Immature natural killer cell (primary cell): ENCODE results near the gene IFNK. TPM values are rescaled to one million over a fixed set of nuclear protein-coding genes. Genes with fewer than 3 reads are reported as not detected.

Experiments
- DNase-seq, 3 donors: peaks; one replicate each; pipeline ENCODE4 v3.0.0; 2022; ENCODE audit warnings: mixed read lengths in 1 of 3
- H3K27ac Mint-ChIP-seq, 6 donors: one replicate each; pipeline ENCODE4 v1.8.0; 2020; ENCODE audit warnings: mixed read lengths in 6 of 6, mild to moderate bottlenecking in 5 of 6, inconsistent platforms in 4 of 6, moderate library complexity in 3 of 6
- H3K27me3 Mint-ChIP-seq, 3 donors: one replicate each; pipeline ENCODE4 v1.8.0; 2020 to 2021; ENCODE audit warnings: low read depth in 3 of 3, mild to moderate bottlenecking in 3 of 3, mixed read lengths in 3 of 3, moderate library complexity in 3 of 3, inconsistent platforms in 1 of 3
- H3K36me3 Mint-ChIP-seq, 3 donors: one replicate each; pipeline ENCODE4 v1.8.0; 2020; ENCODE audit warnings: mixed read lengths in 3 of 3, inconsistent platforms in 2 of 3, mild to moderate bottlenecking in 2 of 3
- H3K4me1 Mint-ChIP-seq, 2 donors: one replicate each; pipeline ENCODE4 v1.8.0; 2020; ENCODE audit warnings: inconsistent platforms in 2 of 2, mild to moderate bottlenecking in 2 of 2, mixed read lengths in 2 of 2, moderate library complexity in 1 of 2
- H3K4me3 Mint-ChIP-seq, 5 donors: one replicate each; pipeline ENCODE4 v1.8.0; 2020; ENCODE audit warnings: mild to moderate bottlenecking in 5 of 5, mixed read lengths in 5 of 5, inconsistent platforms in 3 of 5, moderate library complexity in 3 of 5
- H3K9me3 Mint-ChIP-seq, 6 donors: one replicate each; pipeline ENCODE4 v1.8.0; 2020; ENCODE audit warnings: mild to moderate bottlenecking in 6 of 6, mixed read lengths in 6 of 6, inconsistent platforms in 4 of 6, moderate library complexity in 3 of 6
- polyA plus RNA-seq, 3 donors: library from polyadenylated mRNA; unstranded; fragments of 300-500 nt; fragmentation: Illumina TruSeq; gene quantifications; one replicate each; pipeline ENCODE4 v1.2.3, GENCODE V29; 2021

The IFNK gene
- polyA plus RNA-seq, 3 donors from 2014 or later = not detected

GRCh38 chr9:27520986-27521385 is 3.1 kb upstream of the IFNK start:
- Mint-ChIP-seq H3K4me3 (no peak overlapping the region), H3K9me3 (no peaks in the 10 kb centered on the region), H3K36me3 (no peaks in the 10 kb centered on the region), H3K27me3 (peaks cover 0 to 7% (median 4%) of the 10 kb centered on the region in 3 donors), H3K27ac (no peak overlapping the region), H3K4me1 (no peaks in the 10 kb centered on the region)
- DNase-seq = no peak

DNA sequence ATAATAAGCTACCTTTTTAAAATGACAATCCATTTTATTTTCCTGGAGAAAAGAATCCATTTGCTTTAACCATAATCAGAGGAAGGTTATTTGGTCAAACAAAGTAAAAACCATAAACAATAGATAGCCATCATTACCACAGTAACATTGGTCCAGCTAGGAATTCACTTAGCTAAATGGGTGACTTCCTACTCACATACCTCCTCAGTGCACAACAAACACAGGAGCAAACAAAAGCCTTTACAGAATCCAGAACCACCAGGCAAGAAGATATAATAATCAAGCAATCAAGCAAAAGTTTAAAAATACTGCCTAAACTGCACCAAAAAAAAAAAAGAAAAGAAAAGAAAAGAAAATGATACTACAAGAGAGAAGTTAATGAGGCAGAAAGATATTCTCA is 949 bp upstream of the IFNK start:
- peaks cover 5 to 7% of the 10 kb centered on the region in 2 donors for H3K4me1 Mint-ChIP-seq
- no peak for DNase-seq
- H3K36me3 Mint-ChIP-seq = no peaks in the 10 kb centered on the region
- H3K27ac Mint-ChIP-seq = no peak overlapping the region
- no peak overlapping the region for H3K4me3 Mint-ChIP-seq
- H3K9me3 Mint-ChIP-seq = no peaks in the 10 kb centered on the region
- H3K27me3 Mint-ChIP-seq = peaks cover 6 to 11% (median 7%) of the 10 kb centered on the region in 3 donors

DNA sequence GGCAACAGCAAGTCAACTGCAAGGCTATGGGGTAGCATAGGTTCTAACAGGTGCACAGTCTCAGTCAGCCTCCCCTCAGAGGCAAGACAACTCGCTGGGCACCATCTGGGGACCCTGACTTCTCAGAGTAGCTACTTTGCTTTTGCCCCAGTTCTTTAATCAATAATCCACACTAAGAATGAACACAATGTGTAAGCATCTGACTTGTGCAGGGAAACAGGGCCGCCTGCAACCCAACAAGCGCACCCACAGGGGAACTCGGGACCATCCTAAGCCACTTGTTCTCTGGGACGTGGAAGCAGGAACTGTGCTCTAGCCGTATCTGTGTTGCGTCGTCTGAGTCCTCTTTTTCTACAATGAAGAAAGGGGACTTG is 3.6 kb downstream of the IFNK start:
- H3K9me3 Mint-ChIP-seq = no peaks in the 10 kb centered on the region
- H3K4me3 Mint-ChIP-seq = peak overlapping the region; percentile 84 to 94 (median 91)
- peaks cover 2 to 9% (median 8%) of the 10 kb centered on the region in 3 donors for H3K27me3 Mint-ChIP-seq
- H3K36me3 Mint-ChIP-seq = no peaks in the 10 kb centered on the region
- no peak for DNase-seq
- peak overlapping the region in 1 of 6 donors; percentile 47 for H3K27ac Mint-ChIP-seq
- peaks cover 16 to 18% of the 10 kb centered on the region in 2 donors for H3K4me1 Mint-ChIP-seq

DNA sequence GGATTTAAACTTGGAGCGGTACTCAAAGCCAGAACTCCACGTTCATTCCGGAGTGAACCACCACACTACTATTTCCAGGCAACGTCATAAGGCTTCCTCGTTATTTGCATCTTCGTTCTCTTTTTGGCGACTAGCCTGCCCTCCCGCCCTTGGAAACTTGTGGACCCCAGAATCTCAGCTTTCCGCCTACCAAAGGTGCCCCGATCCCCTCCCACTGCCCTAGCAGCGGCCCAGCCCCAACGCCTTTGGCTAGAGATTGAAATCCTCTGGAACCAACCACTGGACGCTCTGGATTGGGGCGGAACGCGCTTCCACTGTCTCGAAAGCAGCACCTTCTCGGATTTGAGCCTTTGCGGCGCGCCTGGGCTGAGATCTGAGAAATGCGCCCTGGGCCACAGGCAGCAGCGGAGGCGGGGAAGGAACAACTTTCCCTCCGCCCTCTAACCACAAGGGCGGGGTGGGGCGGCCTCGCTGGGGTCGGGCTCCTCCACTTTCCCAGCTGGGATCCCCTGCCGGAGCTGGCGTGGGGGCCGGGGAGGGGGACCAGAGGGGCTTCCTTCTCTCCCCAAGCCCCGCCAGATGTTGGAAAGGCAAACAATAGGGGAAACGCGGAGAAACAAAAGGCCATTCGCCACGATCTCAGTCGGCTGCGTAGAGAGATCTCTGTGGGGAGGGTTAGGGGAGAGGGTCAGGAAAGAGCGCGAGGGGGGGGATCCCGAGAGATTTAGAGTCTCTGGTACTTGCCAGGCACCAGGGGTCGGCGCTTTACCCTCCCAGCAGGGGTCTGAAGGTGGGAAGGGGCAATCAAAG is 4.2 kb downstream of the IFNK start:
- Mint-ChIP-seq H3K4me3 (peak overlapping the region; percentile 84 to 94 (median 91)), H3K27me3 (peaks cover 2 to 9% (median 9%) of the 10 kb centered on the region in 3 donors), H3K27ac (peak overlapping the region in 3 of 6 donors; percentile 12 to 64 (median 47)), H3K36me3 (no peaks in the 10 kb centered on the region), H3K9me3 (no peaks in the 10 kb centered on the region), H3K4me1 (peaks cover 16 to 18% of the 10 kb centered on the region in 2 donors)
- peak; percentile 30 to 37 (median 36) for DNase-seq

- H3K36me3 Mint-ChIP-seq = no peaks in the 10 kb centered on the region
- peak overlapping the region in 4 of 6 donors; percentile 42 to 88 (median 60) for H3K27ac Mint-ChIP-seq
- H3K9me3 Mint-ChIP-seq = no peaks in the 10 kb centered on the region
- peaks cover 16 to 18% of the 10 kb centered on the region in 2 donors for H3K4me1 Mint-ChIP-seq
- H3K27me3 Mint-ChIP-seq = peaks cover 2 to 9% (median 7%) of the 10 kb centered on the region in 3 donors
- peak overlapping the region; percentile 84 to 94 (median 91) for H3K4me3 Mint-ChIP-seq
- peak; percentile 33 to 45 (median 41) for DNase-seq
These were observed 4.8 kb downstream of the IFNK start for GRCh38 chr9:27528886-27529315.

DNA sequence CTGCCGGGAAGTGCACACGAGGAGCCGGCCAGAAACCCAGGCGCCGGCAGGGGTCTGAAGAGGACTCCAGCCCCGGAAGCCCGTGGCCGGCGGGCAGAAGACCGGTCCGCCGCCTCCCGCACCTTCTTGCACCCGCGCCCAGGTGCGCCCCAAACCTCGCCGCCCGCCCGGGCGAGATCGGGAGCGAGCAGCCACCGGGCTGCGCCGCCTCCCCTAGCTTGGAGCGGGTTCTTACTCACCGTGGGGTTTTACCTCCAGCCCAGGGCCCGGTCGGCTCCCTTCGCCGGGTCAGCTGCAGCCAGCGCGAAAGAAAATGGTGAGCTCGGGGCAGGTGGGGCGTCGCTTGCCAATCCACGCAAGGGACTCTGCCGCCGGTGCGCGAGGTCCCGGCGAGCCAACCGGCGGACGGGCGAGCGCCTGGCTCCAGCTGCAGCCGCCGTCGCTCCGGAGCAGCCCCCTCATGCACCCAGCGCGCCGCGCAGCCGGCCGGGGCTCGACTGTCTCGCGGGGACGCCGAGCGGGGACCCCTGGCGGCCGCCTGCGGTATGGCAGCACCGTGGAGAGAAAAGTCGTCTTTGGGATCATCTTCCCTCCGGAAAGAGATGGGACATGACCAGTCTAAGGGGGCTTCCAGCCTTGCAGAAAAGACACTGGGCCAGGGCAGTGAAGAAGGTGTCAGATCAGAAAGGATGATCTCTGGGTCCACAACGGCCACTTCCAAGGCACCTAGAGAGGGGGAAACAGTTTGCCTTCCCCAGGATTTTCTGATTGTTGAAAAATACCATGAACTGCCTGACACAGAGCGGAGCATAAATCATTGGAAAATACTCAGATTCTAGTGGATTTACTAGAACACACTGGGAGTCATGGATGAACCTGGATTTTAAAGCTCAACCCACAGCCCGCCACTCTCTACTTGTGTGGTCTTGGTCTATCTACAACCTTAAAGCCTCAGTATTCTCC is 5.5 kb downstream of the IFNK start, which contains the start of gene MOB3B:
Gene MOB3B (minus strand): TSS at position 499 of the 963 bp plus-strand sequence. CDS start 74,264 bp downstream, outside the sequence.
- peaks cover 16 to 18% of the 10 kb centered on the region in 2 donors for H3K4me1 Mint-ChIP-seq
- peak within 1 kb of the TSS in 5 of 6 donors; percentile 41 to 88 (median 51) for H3K27ac Mint-ChIP-seq
- H3K4me3 Mint-ChIP-seq = peak within 1 kb of the TSS; percentile 84 to 94 (median 91)
- H3K36me3 Mint-ChIP-seq = peaks cover 0 to 4% (median under 1%) of the 10 kb centered on the region in 3 donors
- peak; percentile 65 to 71 (median 66) for DNase-seq
- peaks cover 2 to 9% (median 7%) of the 10 kb centered on the region in 3 donors for H3K27me3 Mint-ChIP-seq
- H3K9me3 Mint-ChIP-seq = no peaks in the 10 kb centered on the region

- H3K27ac Mint-ChIP-seq = no peak overlapping the region
- H3K27me3 Mint-ChIP-seq = peaks cover 2 to 9% (median 6%) of the 10 kb centered on the region in 3 donors
- DNase-seq = no peak
- H3K4me3 Mint-ChIP-seq = peak overlapping the region in 1 of 5 donors; percentile 9
- H3K4me1 Mint-ChIP-seq = peaks cover 18% of the 10 kb centered on the region in 2 donors
- peaks cover 0 to 4% (median 4%) of the 10 kb centered on the region in 3 donors for H3K36me3 Mint-ChIP-seq
- no peaks in the 10 kb centered on the region for H3K9me3 Mint-ChIP-seq
These were observed 7.0 kb downstream of the IFNK start for GRCh38 chr9:27530915-27531755.

DNA sequence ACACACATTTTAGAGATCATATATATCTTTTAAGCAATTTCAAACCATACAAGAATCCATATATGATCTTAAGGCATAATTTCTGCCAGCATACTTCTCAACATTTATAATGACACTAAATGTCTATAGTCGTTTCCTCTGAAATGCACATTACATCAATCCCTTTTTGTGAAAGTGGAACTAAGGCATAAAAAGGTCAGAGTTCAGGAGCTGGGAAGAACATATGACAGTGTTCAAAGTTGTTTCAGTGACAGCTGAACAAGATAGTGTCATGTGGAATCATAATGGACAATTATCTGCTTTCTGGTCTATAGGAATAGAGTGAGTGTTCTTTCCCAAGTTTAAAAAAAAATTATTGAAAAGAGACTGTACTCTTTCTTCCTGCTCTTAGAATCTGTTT is 8.0 kb downstream of the IFNK start:
- Mint-ChIP-seq H3K27ac (no peak overlapping the region), H3K27me3 (peaks cover 2 to 7% (median 5%) of the 10 kb centered on the region in 3 donors), H3K36me3 (peaks cover 0 to 4% (median 4%) of the 10 kb centered on the region in 3 donors), H3K4me1 (peaks cover 18% of the 10 kb centered on the region in 2 donors), H3K9me3 (no peaks in the 10 kb centered on the region), H3K4me3 (no peak overlapping the region)
- DNase-seq = no peak

GRCh38 chr9:27533311-27533710 is 9.2 kb downstream of the IFNK start:
- Mint-ChIP-seq H3K27ac (no peak overlapping the region), H3K27me3 (peaks cover 0 to 2% (median 2%) of the 10 kb centered on the region in 3 donors), H3K4me3 (no peak overlapping the region), H3K4me1 (peaks cover 9 to 11% of the 10 kb centered on the region in 2 donors), H3K36me3 (peaks cover 0 to 4% (median 4%) of the 10 kb centered on the region in 3 donors), H3K9me3 (no peaks in the 10 kb centered on the region)
- DNase-seq = no peak

DNA sequence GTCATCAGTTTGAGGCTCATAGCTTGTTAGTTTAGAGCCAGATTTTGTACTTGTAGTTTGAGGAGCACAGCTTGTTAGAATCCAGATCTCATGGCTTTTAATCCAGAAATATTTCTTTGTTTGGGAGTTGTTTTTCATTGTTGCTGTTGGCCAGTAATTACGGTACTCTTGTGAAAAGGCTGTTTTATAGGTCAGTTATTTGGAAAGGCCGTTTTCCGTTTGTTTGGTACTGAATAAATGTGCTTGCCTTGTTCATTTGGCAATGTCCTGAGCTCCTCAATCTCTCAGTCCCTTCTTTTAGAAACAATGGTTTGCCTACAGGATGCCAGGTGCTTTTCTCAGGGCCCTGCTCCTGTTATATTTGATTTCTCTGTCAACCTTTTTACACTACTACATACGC is 10.0 kb downstream of the IFNK start:
- H3K4me3 Mint-ChIP-seq = no peak overlapping the region
- peaks cover 0 to 2% (median 2%) of the 10 kb centered on the region in 3 donors for H3K27me3 Mint-ChIP-seq
- H3K27ac Mint-ChIP-seq = no peak overlapping the region
- no peak for DNase-seq
- H3K36me3 Mint-ChIP-seq = peaks cover 0 to 4% (median 4%) of the 10 kb centered on the region in 3 donors
- H3K4me1 Mint-ChIP-seq = peaks cover under 1 to 5% of the 10 kb centered on the region in 2 donors
- H3K9me3 Mint-ChIP-seq = no peaks in the 10 kb centered on the region

- H3K9me3 Mint-ChIP-seq = no peaks in the 10 kb centered on the region
- no peak for DNase-seq
- no peak overlapping the region for H3K4me3 Mint-ChIP-seq
- peaks cover 0 to 2% (median 2%) of the 10 kb centered on the region in 3 donors for H3K27me3 Mint-ChIP-seq
- peaks cover 0 to 4% (median 4%) of the 10 kb centered on the region in 3 donors for H3K36me3 Mint-ChIP-seq
- H3K4me1 Mint-ChIP-seq = peaks cover 0 to 5% of the 10 kb centered on the region in 2 donors
- H3K27ac Mint-ChIP-seq = no peak overlapping the region
These were observed 10.6 kb downstream of the IFNK start for GRCh38 chr9:27534658-27535209.

DNA sequence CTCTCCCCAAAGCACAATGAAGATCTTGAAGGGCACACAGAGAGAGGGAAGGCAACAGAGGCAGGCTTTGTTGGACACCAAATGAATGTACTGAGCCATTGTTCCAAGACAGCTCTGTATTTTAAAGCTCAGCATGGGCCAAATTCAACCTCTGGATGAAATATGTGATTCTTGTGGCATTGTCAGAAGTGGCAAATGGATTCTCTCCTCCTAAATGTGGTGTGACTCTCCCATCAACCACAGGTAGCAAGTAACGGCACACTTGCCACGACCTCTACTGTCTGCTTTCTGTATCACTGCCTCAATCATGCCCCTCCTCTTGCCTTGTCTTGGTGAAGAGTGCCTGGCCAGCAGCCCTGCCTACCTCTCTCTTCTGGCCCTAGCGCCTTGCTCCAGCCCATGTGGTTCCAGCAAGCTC is 11.6 kb downstream of the IFNK start:
- Mint-ChIP-seq H3K27ac (no peak overlapping the region), H3K9me3 (no peaks in the 10 kb centered on the region), H3K4me1 (peaks cover 0 to 2% of the 10 kb centered on the region in 2 donors), H3K4me3 (no peak overlapping the region), H3K27me3 (peaks cover 0 to 2% (median 0%) of the 10 kb centered on the region in 3 donors), H3K36me3 (peaks cover 0 to 4% (median 4%) of the 10 kb centered on the region in 3 donors)
- no peak for DNase-seq
